GM18499 (cell line): ENCODE measurements around the gene NOP53.
"Not testable (repeated sequence)": the region's sequence is repeated elsewhere in the genome, so short reads cannot be mapped to it uniquely, and the experiment has no call there.

Experiments
- ATAC-seq: cut with Tn5 transposase; IDR thresholded peaks from one replicate; pipeline ENCODE4 v1.9.1; 2021; ENCODE audit warnings: moderate number of reproducible peaks; ENCODE audit not compliant: insufficient read depth, unreplicated experiment

NOP53 gene

GRCh38 chr19:47802521-47803043, 57.2 kb downstream of the NOP53 start:
- ATAC-seq = no peak

GRCh38 chr19:47803148-47803547, 57.8 kb downstream of the NOP53 start:
- not testable (repeated sequence) for ATAC-seq

- ATAC-seq = not testable (repeated sequence)
Measured at GRCh38 chr19:47803671-47804070, 58.3 kb downstream of the NOP53 start.

- ATAC-seq = not testable (repeated sequence)
Measured at GRCh38 chr19:47804451-47804850, 59.1 kb downstream of the NOP53 start, which contains the start of gene TPRX1. Gene TPRX1, minus strand, starts transcription at chr19:47804551. Its CDS starts 12 bp downstream, at chr19:47804539.

- no peak for ATAC-seq
Measured at GRCh38 chr19:47805313-47805712, 60.0 kb downstream of the NOP53 start.

- no peak for ATAC-seq
Measured at GRCh38 chr19:47806435-47806834, 61.1 kb downstream of the NOP53 start.
